Endothelial cell of umbilical vein (primary cell): ENCODE measurements around the gene ST6GALNAC3. TPM values are rescaled to one million over a fixed set of nuclear protein-coding genes. Genes with fewer than 3 reads are reported as not detected.

Experiments used
- BruUV-seq: library from RNA; stranded (reverse); fragments of 400-500 nt; replicated peaks from 2 replicates; lab custom pipeline; 2021; lab: Mats Ljungman, UMichigan
- CTCF ChIA-PET: fragments of 300-600, 350-600 bp; sonication (Branson Sonifier 250); formaldehyde crosslinking; loops from one replicate; lab custom pipeline; 2021; ENCODE audit warnings: antibody characterized with exemption, inconsistent platforms; lab: Charles Lee
- POLR2A ChIA-PET: fragments of 300-600, 350-600 bp; sonication (Branson Sonifier 250); formaldehyde crosslinking; loops from one replicate; lab custom pipeline; 2021; ENCODE audit warnings: antibody characterized with exemption, inconsistent platforms; lab: Charles Lee
- DNase-seq: peaks from one replicate; pipeline ENCODE4 v3.0.0-alpha.2; 2011; ENCODE audit warnings: low read depth, low spot score
- FAIRE-seq: peaks from 2 replicates; lab custom pipeline; 2011; peaks lifted over from hg19 to GRCh38; lab: Jason Lieb, UNC
- H2AFZ ChIP-seq: 2 replicates; pipeline ENCODE4 v1.6.0; 2012; ENCODE audit warnings: low read depth, low read length, control low read depth, inconsistent platforms
- H3K27ac ChIP-seq: 2 replicates; pipeline ENCODE4 v1.5.1; 2011; ENCODE audit warnings: low read depth, mild to moderate bottlenecking, control low read depth, low read length, moderate library complexity; ENCODE audit not compliant: insufficient read depth
- H3K27me3 ChIP-seq, 2 experiments: 2 replicates each; pipeline versions ENCODE4 v1.6.0 to v1.6.1; 2011; ENCODE audit warnings: low read length in 2 of 2, mixed read lengths in 1 of 2; ENCODE audit not compliant: control insufficient read depth in 2 of 2, insufficient read depth in 2 of 2
- H3K36me3 ChIP-seq, 2 experiments: 2 replicates in 1 of 2; 3 replicates in 1 of 2; pipeline ENCODE4 v1.5.1; 2011; ENCODE audit warnings: low read length in 2 of 2, mild to moderate bottlenecking in 1 of 2, moderate library complexity in 1 of 2; ENCODE audit not compliant: control insufficient read depth in 2 of 2, insufficient read depth in 2 of 2; ENCODE audit errors: extremely low read depth in 1 of 2
- H3K4me1 ChIP-seq: 3 replicates; pipeline ENCODE4 v1.5.1; 2011; ENCODE audit warnings: mild to moderate bottlenecking, low read length; ENCODE audit not compliant: control insufficient read depth, insufficient read depth; ENCODE audit errors: extremely low read depth
- H3K4me2 ChIP-seq: 2 replicates; pipeline ENCODE4 v1.6.1; 2011; ENCODE audit warnings: low read length, control low read depth, mixed read lengths; ENCODE audit not compliant: insufficient read depth
- H3K4me3 ChIP-seq, 3 experiments: fragments of 200-600 bp in 1 of 3; sonication (generic), shearing (Covaris generic) in 1 of 3; replicated peaks in 1 of 3; 2 replicates each; pipeline ENCODE4 v1.5.1; 2011 to 2016; ENCODE audit warnings: control low read depth in 3 of 3, low read length in 3 of 3, mild to moderate bottlenecking in 2 of 3, inconsistent platforms in 1 of 3, low read depth in 1 of 3, moderate library complexity in 1 of 3; ENCODE audit not compliant: insufficient read depth in 1 of 3
- H3K79me2 ChIP-seq: 2 replicates; pipeline ENCODE4 v1.6.0; 2012; ENCODE audit warnings: low read length, inconsistent platforms; ENCODE audit not compliant: control insufficient read depth, insufficient read depth
- H3K9ac ChIP-seq: replicated peaks from 2 replicates; pipeline ENCODE3; 2011; ENCODE audit warnings: low read length, control low read depth; ENCODE audit not compliant: insufficient read depth; ENCODE audit errors: extremely low read depth
- H3K9me1 ChIP-seq: replicated peaks from 3 replicates; pipeline ENCODE4 v1.6.0; 2011; ENCODE audit warnings: mild to moderate bottlenecking, low read length; ENCODE audit not compliant: control insufficient read depth, insufficient read depth; ENCODE audit errors: extremely low read depth
- H3K9me3 ChIP-seq: replicated peaks from 2 replicates; pipeline ENCODE4 v1.5.1; 2012; ENCODE audit warnings: low read length, inconsistent platforms; ENCODE audit not compliant: control insufficient read depth, insufficient read depth
- H4K20me1 ChIP-seq: replicated peaks from 2 replicates; pipeline ENCODE3; 2011; ENCODE audit warnings: mild to moderate bottlenecking, low read length; ENCODE audit not compliant: control insufficient read depth, insufficient read depth; ENCODE audit errors: extremely low read depth
- CTCF ChIP-seq, 2 donors: IDR thresholded peaks; 1 replicate in 1 of 2; 2 replicates in 1 of 2; pipeline ENCODE4 v1.5.1; 2011; ENCODE audit warnings: low read length in 2 of 2, mild to moderate bottlenecking in 2 of 2, moderate library complexity in 2 of 2, control low read depth in 1 of 2, inconsistent platforms in 1 of 2, low read depth in 1 of 2; ENCODE audit not compliant: insufficient read depth in 1 of 2; ENCODE audit errors: extremely low read depth in 1 of 2
- EZH2 ChIP-seq: IDR thresholded peaks from 2 replicates; pipeline ENCODE4 v1.6.1; 2012; ENCODE audit warnings: borderline replicate concordance, low read depth, mild to moderate bottlenecking, moderate library complexity, low read length, inconsistent platforms; ENCODE audit not compliant: severe bottlenecking
- FOS ChIP-seq: IDR thresholded peaks from 2 replicates; pipeline ENCODE4 v1.6.1; 2011; ENCODE audit warnings: mild to moderate bottlenecking, low read length, moderate library complexity, borderline replicate concordance; ENCODE audit not compliant: insufficient read depth
- GATA2 ChIP-seq: IDR thresholded peaks from 2 replicates; pipeline ENCODE4 v1.7.0; 2011; ENCODE audit warnings: low read depth, mild to moderate bottlenecking, moderate library complexity, mixed read lengths, low read length; ENCODE audit not compliant: insufficient read length, insufficient read depth
- JUN ChIP-seq: IDR thresholded peaks from 2 replicates; pipeline ENCODE4 v1.6.1; 2011; ENCODE audit warnings: borderline replicate concordance, low read depth; ENCODE audit not compliant: insufficient read length, insufficient read depth
- MYC ChIP-seq: IDR thresholded peaks from one replicate; pipeline ENCODE4 v1.6.1; 2011; ENCODE audit warnings: mild to moderate bottlenecking, low read depth, low read length
- POLR2A ChIP-seq: IDR thresholded peaks from 2 replicates; pipeline ENCODE4 v1.6.1; 2012; ENCODE audit warnings: low read depth, mild to moderate bottlenecking, control low read depth, low read length
- POLR2AphosphoS5 ChIP-seq: IDR thresholded peaks from 2 replicates; pipeline ENCODE4 v1.6.1; 2012; ENCODE audit warnings: low read depth, mild to moderate bottlenecking, control low read depth, low read length, moderate library complexity; ENCODE audit not compliant: insufficient read depth
- dilution Hi-C: fragments of 300-500 bp; cut with MboI; formaldehyde crosslinking; loops from one replicate; pipeline ENCODE4 v1.15.0; 2019; ENCODE audit warnings: low sequenced_read_pairs; ENCODE audit not compliant: extremely low pct_ligation_motif_present
- intact Hi-C: fragments of 100-400 bp; cut with micrococcal nuclease; formaldehyde crosslinking; loops from one replicate; pipeline ENCODE4 v1.10.0; 2022
- polyA plus RNA-seq, 4 experiments: library from polyadenylated mRNA; depleted of rRNA in 3 of 4; stranded (reverse) in 3 of 4; unstranded in 1 of 4; fragments of >200 nt; gene quantifications; 2 replicates each; pipeline versions ENCODE4 v1.2.1 to v1.2.3, GENCODE V29; 2011 to 2012; ENCODE audit warnings: missing spikeins in 1 of 4
- total RNA-seq: library from RNA; stranded (reverse); gene quantifications from 2 replicates; pipeline ENCODE4 v1.2.3, GENCODE V29; 2021
- TF ChIP-seq, protein P1 (sequence below): IDR thresholded peaks from 2 replicates; pipeline ENCODE4 v1.6.1; 2011; ENCODE audit not compliant: insufficient read depth, insufficient read length

The ST6GALNAC3 gene
- total and polyA plus RNA-seq, 2 donors (not counting 3 experiments of a cell fraction or from before 2014, with no cell fraction given): 7.6 to 48.3 TPM

- no peak for DNase-seq
- intact Hi-C loops: no loop called here
- Histone ChIP-seq H3K27me3 (no peaks in the 10 kb centered on the region), H3K4me2 (no peak overlapping the region), H4K20me1 (no peaks in the 10 kb centered on the region), H3K27ac (no peak overlapping the region), H3K9me3 (no peaks in the 10 kb centered on the region), H3K9ac (no peak overlapping the region), H3K79me2 (no peaks in the 10 kb centered on the region), H3K36me3 (no peaks in the 10 kb centered on the region), H2AFZ (no peak overlapping the region), H3K4me3 (no peak overlapping the region), H3K4me1 (peaks cover under 1% of the 10 kb centered on the region), H3K9me1 (no peaks in the 10 kb centered on the region)
- ChIA-PET POLR2A (no interaction called here), CTCF (no interaction called here)
- BruUV-seq: no TSS peak
- FAIRE-seq: no peak
- dilution Hi-C loops: no loop called here
- TF ChIP-seq FOS (no peak), POLR2AphosphoS5 (no peak), CTCF (IDR thresholded peaks at IDR 0.05; ENCODE audit: extremely low read depth in 1 of 2, insufficient read depth in 1 of 2, low read depth in 1 of 2, low read length in 2 of 2) (no peak), POLR2A (no peak), MYC (no peak), EZH2 (no peak), GATA2 (no peak), JUN (no peak)
- TF ChIP-seq, protein P1, sequence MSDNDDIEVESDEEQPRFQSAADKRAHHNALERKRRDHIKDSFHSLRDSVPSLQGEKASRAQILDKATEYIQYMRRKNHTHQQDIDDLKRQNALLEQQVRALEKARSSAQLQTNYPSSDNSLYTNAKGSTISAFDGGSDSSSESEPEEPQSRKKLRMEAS: no peak
These were observed 200.2 kb downstream of the ST6GALNAC3 start for GRCh38 chr1:76274718-76275117.
